Spleen (tissue), 7 donors: Measurements from ENCODE around the gene ZNF496.

Experiments
- CTCF ChIP-seq, 11 experiments: fragments of 200-600 bp in 7 of 11; fragments of 450-650 bp in 4 of 11; sonication (generic) in 4 of 11; IDR thresholded peaks in 8 of 11; conservative IDR thresholded peaks in 3 of 11; 1 replicate in 7 of 11; 2 replicates in 4 of 11; pipeline versions ENCODE4 v1.4.0 to v1.8.0; 2016 to 2021; ENCODE audit warnings: antibody characterized with exemption in 11 of 11, inconsistent platforms in 4 of 11, mild to moderate bottlenecking in 1 of 11
- POLR2AphosphoS5 ChIP-seq, 3 donors: sonication (generic); formaldehyde crosslinking; IDR thresholded peaks; one replicate each; pipeline ENCODE4 v1.5.1; 2017; ENCODE audit warnings: antibody characterized with exemption in 3 of 3
- donor health status: DM: no; HTN: no; CAD: no; lungs with moderate emphysema.
- donor health status: DM: no; HTN: no; CAD: no.
- donor health status: DM: no; HTN: no; CAD: no.

- TF ChIP-seq CTCF (IDR thresholded peaks at IDR 0.05 in 8 of 11, conservative IDR thresholded peaks at IDR 0.05 in 3 of 11) (no peak), POLR2AphosphoS5 (IDR thresholded peaks at IDR 0.05) (peak in 1 of 3 donors; percentile 33)
Observed at GRCh38 chr1:247360991-247361731, 29.5 kb upstream of the ZNF496 start.
